Caco-2 (cell line): ENCODE measurements around the gene TMEM131. TPM values are rescaled to one million over a fixed set of nuclear protein-coding genes. Genes with fewer than 3 reads are reported as not detected.

Experiments used
- BruUV-seq: library from RNA; stranded (reverse); fragments of 400-500 nt; replicated peaks from 2 replicates; lab custom pipeline; 2021; lab: Mats Ljungman, UMichigan
- CTCF ChIA-PET: fragments of 300-600 bp; sonication (Branson Sonifier 250); formaldehyde crosslinking; loops from one replicate; lab custom pipeline; 2022; ENCODE audit warnings: antibody characterized with exemption; lab: Charles Lee
- POLR2A ChIA-PET: fragments of 300-600 bp; sonication (Branson Sonifier 250); formaldehyde crosslinking; loops from one replicate; lab custom pipeline; 2022; ENCODE audit warnings: antibody characterized with exemption; lab: Charles Lee
- DNase-seq, 2 experiments: peaks; one replicate each; pipeline versions ENCODE4 v3.0.0 to v3.0.0-alpha.2; 2020 to 2022
- H3K27me3 ChIP-seq: replicated peaks from 2 replicates; pipeline ENCODE4 v1.6.0; 2011; ENCODE audit warnings: low read length; ENCODE audit not compliant: control insufficient read depth, insufficient read depth
- H3K36me3 ChIP-seq: 2 replicates; pipeline ENCODE4 v1.5.1; 2011; ENCODE audit warnings: low read length; ENCODE audit not compliant: control insufficient read depth, insufficient read depth
- H3K4me1 ChIP-seq: fragments of 250-450 bp; sonication (Bioruptor Pico); 2 replicates; pipeline ENCODE4 v1.5.1; 2020; ENCODE audit warnings: mild to moderate bottlenecking
- H3K4me3 ChIP-seq: 2 replicates; pipeline ENCODE4 v1.5.1; 2011; ENCODE audit warnings: low read depth, mild to moderate bottlenecking, control low read depth, low read length
- H3K9me3 ChIP-seq: fragments of 250-450 bp; sonication (Bioruptor Pico); 2 replicates; pipeline ENCODE4 v1.5.1; 2020; ENCODE audit warnings: mild to moderate bottlenecking, moderate library complexity
- H3K27ac Mint-ChIP-seq: one replicate; pipeline ENCODE4 v1.8.0; 2022; ENCODE audit warnings: mixed read lengths; ENCODE audit not compliant: unreplicated experiment
- H3K27me3 Mint-ChIP-seq: one replicate; pipeline ENCODE4 v1.8.0; 2022; ENCODE audit warnings: mixed read lengths; ENCODE audit not compliant: insufficient read depth, unreplicated experiment
- H3K36me3 Mint-ChIP-seq: one replicate; pipeline ENCODE4 v1.8.0; 2022; ENCODE audit warnings: mild to moderate bottlenecking, mixed read lengths; ENCODE audit not compliant: insufficient read depth, unreplicated experiment
- H3K4me1 Mint-ChIP-seq: one replicate; pipeline ENCODE4 v1.8.0; 2022; ENCODE audit warnings: low read depth, mixed read lengths; ENCODE audit not compliant: unreplicated experiment
- H3K4me3 Mint-ChIP-seq: one replicate; pipeline ENCODE4 v1.8.0; 2022; ENCODE audit warnings: mild to moderate bottlenecking, moderate library complexity, mixed read lengths; ENCODE audit not compliant: unreplicated experiment
- H3K9me3 Mint-ChIP-seq: one replicate; pipeline ENCODE4 v1.8.0; 2022; ENCODE audit warnings: mixed read lengths; ENCODE audit not compliant: unreplicated experiment
- CTCF ChIP-seq, 2 experiments: fragments of 200-600 bp in 1 of 2; IDR thresholded peaks; 1 replicate in 1 of 2; 2 replicates in 1 of 2; pipeline versions ENCODE4 v1.5.1 to v1.8.0; 2011 to 2022; ENCODE audit warnings: antibody characterized with exemption in 1 of 2, control low read depth in 1 of 2, inconsistent platforms in 1 of 2, low read depth in 1 of 2, low read length in 1 of 2, mild to moderate bottlenecking in 1 of 2, moderate library complexity in 1 of 2; ENCODE audit not compliant: insufficient read depth in 1 of 2, severe bottlenecking in 1 of 2, unreplicated experiment in 1 of 2
- intact Hi-C: fragments of 100-400 bp; cut with micrococcal nuclease; formaldehyde crosslinking; loops from one replicate; pipeline ENCODE4 v1.10.0; 2022; ENCODE audit not compliant: unreplicated experiment
- total RNA-seq: library from RNA; stranded (reverse); gene quantifications from 2 replicates; pipeline ENCODE4 v1.2.3, GENCODE V29; 2022

Gene TMEM131
- total RNA-seq, 1 experiment from 2014 or later, result 36.3 TPM

- H3K9me3 ChIP-seq, result no peaks in the 10 kb centered on the region
- Mint-ChIP-seq H3K27me3 (no peaks in the 10 kb centered on the region), H3K4me3 (no peak overlapping the region), H3K27ac (no peak overlapping the region), H3K36me3 (peaks cover 8% of the 10 kb centered on the region), H3K9me3 (no peaks in the 10 kb centered on the region), H3K4me1 (peaks cover 6% of the 10 kb centered on the region)
- CTCF ChIA-PET, result no interaction called here
- no peak overlapping the region for H3K4me3 ChIP-seq
- POLR2A ChIA-PET, result no interaction called here
- no TSS peak for BruUV-seq
- no peaks in the 10 kb centered on the region for H3K4me1 ChIP-seq
- no peaks in the 10 kb centered on the region for H3K36me3 ChIP-seq
- DNase-seq, result no peak
- intact Hi-C loops, result no loop called here
- H3K27me3 ChIP-seq, result no peaks in the 10 kb centered on the region
- no peak for TF ChIP-seq CTCF (IDR thresholded peaks at IDR 0.05; ENCODE audit: insufficient read depth in 1 of 2, low read depth in 1 of 2, low read length in 1 of 2, severe bottlenecking in 1 of 2, unreplicated experiment in 1 of 2)
Observed at GRCh38 chr2:97750017-97750416, 245.7 kb downstream of the TMEM131 start.

GRCh38 chr2:97749581-97749980 is 246.2 kb downstream of the TMEM131 start:
- Histone ChIP-seq H3K9me3 (no peaks in the 10 kb centered on the region), H3K36me3 (no peaks in the 10 kb centered on the region), H3K27me3 (no peaks in the 10 kb centered on the region), H3K4me3 (no peak overlapping the region), H3K4me1 (no peaks in the 10 kb centered on the region)
- Mint-ChIP-seq H3K4me3 (no peak overlapping the region), H3K27ac (no peak overlapping the region), H3K36me3 (peaks cover 8% of the 10 kb centered on the region), H3K9me3 (no peaks in the 10 kb centered on the region), H3K27me3 (no peaks in the 10 kb centered on the region), H3K4me1 (peaks cover 6% of the 10 kb centered on the region)
- BruUV-seq, result no TSS peak
- TF ChIP-seq CTCF (IDR thresholded peaks at IDR 0.05; ENCODE audit: insufficient read depth in 1 of 2, low read depth in 1 of 2, low read length in 1 of 2, severe bottlenecking in 1 of 2, unreplicated experiment in 1 of 2), result no peak
- CTCF ChIA-PET, result no interaction called here
- intact Hi-C loops, result loop anchor here (2.0 kb wide), 1 partner anchor 159 kb away; no protein-coding TSS in a partner anchor
- POLR2A ChIA-PET, result no interaction called here
- DNase-seq, result no peak

GRCh38 chr2:97747716-97748115 is 248.0 kb downstream of the TMEM131 start:
- CTCF ChIA-PET, result interaction anchor here (1.5 kb wide), 1 partner anchor 48 kb away, joined by 19 read pairs; no protein-coding TSS in a partner anchor
- no peak for TF ChIP-seq CTCF (IDR thresholded peaks at IDR 0.05; ENCODE audit: insufficient read depth in 1 of 2, low read depth in 1 of 2, low read length in 1 of 2, severe bottlenecking in 1 of 2, unreplicated experiment in 1 of 2)

More at GRCh38 chr2:97747716-97748115, 248.0 kb downstream of the TMEM131 start:
- Histone ChIP-seq H3K4me1 (no peaks in the 10 kb centered on the region), H3K36me3 (no peaks in the 10 kb centered on the region), H3K27me3 (no peaks in the 10 kb centered on the region), H3K4me3 (no peak overlapping the region), H3K9me3 (no peaks in the 10 kb centered on the region)
- no peak for DNase-seq
- BruUV-seq, result no TSS peak
- H3K27me3 Mint-ChIP-seq, result no peaks in the 10 kb centered on the region
- H3K36me3 Mint-ChIP-seq, result peaks cover 15% of the 10 kb centered on the region
- no peaks in the 10 kb centered on the region for H3K9me3 Mint-ChIP-seq
- no peak overlapping the region for H3K4me3 Mint-ChIP-seq
- POLR2A ChIA-PET, result no interaction called here
- peaks cover 6% of the 10 kb centered on the region for H3K4me1 Mint-ChIP-seq
- intact Hi-C loops, result loop anchor here (1.0 to 2.0 kb wide), 2 partner anchors 47 to 157 kb away; no protein-coding TSS in a partner anchor
- H3K27ac Mint-ChIP-seq, result no peak overlapping the region
